OCI-LY7 (cell line): ENCODE results near the gene CRACDL.

ENCODE experiments used
- EZH2phosphoT487 ChIP-seq: fragments of 200-600 bp; sonication (generic); IDR thresholded peaks from 2 replicates; pipeline ENCODE4 v1.6.1; 2018; ENCODE audit warnings: low read depth, borderline replicate concordance, mild to moderate bottlenecking, mixed run types, antibody characterized with exemption, low read length, moderate library complexity, mixed read lengths
- TF ChIP-seq, protein P1 (sequence below): fragments of 200-600 bp; sonication (generic); conservative IDR thresholded peaks from 2 replicates; pipeline ENCODE4 v1.5.1; 2014; ENCODE audit warnings: mild to moderate bottlenecking, antibody characterized with exemption, low read length, moderate library complexity, mixed read lengths

DNA sequence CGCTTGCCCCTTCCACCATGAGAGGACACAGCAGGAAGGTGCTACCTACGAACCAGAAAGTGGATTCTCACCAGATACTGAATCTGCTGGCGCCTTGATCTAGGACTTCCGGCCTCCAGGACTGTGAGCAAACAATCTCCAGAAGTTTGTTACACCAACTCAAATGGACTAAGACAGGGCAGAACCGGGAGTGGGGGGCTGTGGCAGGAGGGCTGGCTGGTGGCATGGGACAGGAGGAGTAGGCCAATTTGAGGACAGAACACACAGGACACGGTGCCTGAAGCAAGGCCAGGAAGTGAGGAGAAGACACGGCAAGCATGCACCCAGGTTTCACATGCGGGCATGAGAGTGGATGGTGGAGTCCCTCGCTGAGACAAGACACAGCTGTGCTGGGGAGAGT is 40.1 kb downstream of the CRACDL start:
- TF ChIP-seq, protein P1, sequence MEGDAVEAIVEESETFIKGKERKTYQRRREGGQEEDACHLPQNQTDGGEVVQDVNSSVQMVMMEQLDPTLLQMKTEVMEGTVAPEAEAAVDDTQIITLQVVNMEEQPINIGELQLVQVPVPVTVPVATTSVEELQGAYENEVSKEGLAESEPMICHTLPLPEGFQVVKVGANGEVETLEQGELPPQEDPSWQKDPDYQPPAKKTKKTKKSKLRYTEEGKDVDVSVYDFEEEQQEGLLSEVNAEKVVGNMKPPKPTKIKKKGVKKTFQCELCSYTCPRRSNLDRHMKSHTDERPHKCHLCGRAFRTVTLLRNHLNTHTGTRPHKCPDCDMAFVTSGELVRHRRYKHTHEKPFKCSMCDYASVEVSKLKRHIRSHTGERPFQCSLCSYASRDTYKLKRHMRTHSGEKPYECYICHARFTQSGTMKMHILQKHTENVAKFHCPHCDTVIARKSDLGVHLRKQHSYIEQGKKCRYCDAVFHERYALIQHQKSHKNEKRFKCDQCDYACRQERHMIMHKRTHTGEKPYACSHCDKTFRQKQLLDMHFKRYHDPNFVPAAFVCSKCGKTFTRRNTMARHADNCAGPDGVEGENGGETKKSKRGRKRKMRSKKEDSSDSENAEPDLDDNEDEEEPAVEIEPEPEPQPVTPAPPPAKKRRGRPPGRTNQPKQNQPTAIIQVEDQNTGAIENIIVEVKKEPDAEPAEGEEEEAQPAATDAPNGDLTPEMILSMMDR, result no peak
- TF ChIP-seq EZH2phosphoT487, result no peak
